GM12873 (cell line): ENCODE measurements around the gene SLC22A3.

Experiments
- CTCF ChIP-seq: IDR thresholded peaks from 2 replicates; pipeline ENCODE4 v1.5.1; 2012; ENCODE audit warnings: low read depth, mild to moderate bottlenecking, moderate library complexity, low read length, control low read depth; ENCODE audit not compliant: insufficient read depth; ENCODE audit errors: missing control alignments

The SLC22A3 gene

GRCh38 chr6:160437154-160437553 lies 89.0 kb downstream of the SLC22A3 start:
- no peak for TF ChIP-seq CTCF

- TF ChIP-seq CTCF = no peak
Observed at GRCh38 chr6:160437775-160438174, 89.6 kb downstream of the SLC22A3 start.

- TF ChIP-seq CTCF = no peak
Observed at GRCh38 chr6:160438481-160438880, 90.3 kb downstream of the SLC22A3 start.

GRCh38 chr6:160439751-160440150 lies 91.6 kb downstream of the SLC22A3 start:
- no peak for TF ChIP-seq CTCF

- no peak for TF ChIP-seq CTCF
Observed at GRCh38 chr6:160442151-160442550, 94.0 kb downstream of the SLC22A3 start.

DNA sequence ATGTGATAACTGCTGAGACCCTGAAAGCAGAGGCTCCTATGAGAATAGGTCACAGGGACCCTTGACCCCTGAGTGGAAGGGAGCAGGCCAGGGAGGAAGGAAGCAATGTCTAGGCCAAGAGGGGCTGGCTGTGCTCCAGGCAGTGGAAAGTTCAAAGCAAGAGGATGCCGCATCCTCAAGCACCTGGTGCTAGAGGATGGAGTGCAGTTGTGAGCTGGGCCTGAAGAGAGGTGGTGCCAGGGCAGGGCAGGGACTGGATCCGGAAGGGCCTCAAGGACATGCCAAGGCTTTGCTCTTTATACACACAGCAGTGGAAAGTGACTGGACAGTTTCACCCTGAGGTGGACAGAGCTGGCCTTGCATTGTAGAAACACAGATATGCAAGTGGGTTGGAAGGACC lies 97.0 kb downstream of the SLC22A3 start:
- TF ChIP-seq CTCF = no peak

DNA sequence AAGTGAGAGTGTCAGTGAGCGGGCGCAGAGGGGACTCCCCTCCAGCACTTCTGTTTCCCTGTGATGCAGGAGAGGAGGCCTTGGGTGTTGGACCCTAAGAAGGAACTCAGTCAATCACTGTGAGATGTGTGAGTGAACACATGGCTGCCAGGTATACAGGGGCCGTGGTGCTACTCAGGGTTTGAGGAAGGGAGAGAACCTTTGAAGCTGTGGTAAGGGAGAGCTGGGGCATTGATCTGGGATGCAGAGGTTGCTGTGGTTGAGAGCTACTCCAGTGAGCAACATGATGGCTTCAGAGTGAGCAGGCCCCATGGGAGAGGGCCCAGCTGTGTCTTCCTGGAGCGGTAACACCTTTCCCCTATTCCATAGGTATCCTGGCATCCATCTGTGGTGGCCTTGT lies 99.2 kb downstream of the SLC22A3 start:
- TF ChIP-seq CTCF = no peak

- no peak for TF ChIP-seq CTCF
Observed at GRCh38 chr6:160450849-160451248, 102.7 kb downstream of the SLC22A3 start.
